Measurements from ENCODE around the gene HBE1. TPM values are rescaled to one million over a fixed set of nuclear protein-coding genes. Genes with fewer than 3 reads are reported as not detected.

HBE1 gene
- polyA plus RNA-seq, 3 donors from 2014 or later, result not detected

DNA sequence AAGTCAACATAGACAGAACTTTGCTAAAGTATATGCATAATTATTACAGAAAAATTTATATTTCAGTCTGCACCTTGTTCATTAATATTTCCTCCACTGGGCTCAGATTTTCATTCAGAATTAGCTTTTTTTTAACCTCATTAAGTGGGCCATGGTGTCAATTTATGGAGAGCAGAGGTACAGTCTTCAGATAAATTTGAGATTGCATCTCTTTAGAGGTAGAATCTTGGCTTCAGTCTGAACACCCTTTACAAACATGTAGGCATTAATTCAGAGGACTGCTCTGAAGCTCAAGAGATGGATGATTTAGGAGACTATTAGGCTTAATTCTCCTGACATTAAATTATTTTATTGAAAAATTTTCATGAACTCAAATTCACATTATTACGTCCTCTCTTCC lies 39.5 kb downstream of the HBE1 start:
- no peak overlapping the region for H3K27ac Mint-ChIP-seq
- H3K27me3 Mint-ChIP-seq (ENCODE audit: low read depth in 3 of 3), result no peaks in the 10 kb centered on the region
- no peaks in the 10 kb centered on the region for H3K36me3 Mint-ChIP-seq
- peaks cover 0 to 2% (median 0%) of the 10 kb centered on the region in 6 donors for H3K9me3 Mint-ChIP-seq
- no peak for DNase-seq
- H3K4me1 Mint-ChIP-seq, result peaks cover 0 to 1% of the 10 kb centered on the region in 2 donors
- no peak overlapping the region for H3K4me3 Mint-ChIP-seq

- Mint-ChIP-seq H3K9me3 (peaks cover 0 to 2% (median 0%) of the 10 kb centered on the region in 6 donors), H3K4me3 (no peak overlapping the region), H3K27me3 (ENCODE audit: low read depth in 3 of 3) (no peaks in the 10 kb centered on the region), H3K36me3 (no peaks in the 10 kb centered on the region), H3K4me1 (peaks cover 0 to 1% of the 10 kb centered on the region in 2 donors), H3K27ac (no peak overlapping the region)
- DNase-seq, result no peak
These were observed 39.9 kb downstream of the HBE1 start for GRCh38 chr11:5229796-5230195.

GRCh38 chr11:5229356-5229755 lies 40.4 kb downstream of the HBE1 start:
- Mint-ChIP-seq H3K27me3 (ENCODE audit: low read depth in 3 of 3) (no peaks in the 10 kb centered on the region), H3K9me3 (peaks cover 0 to 2% (median 0%) of the 10 kb centered on the region in 6 donors), H3K36me3 (no peaks in the 10 kb centered on the region), H3K4me3 (no peak overlapping the region), H3K4me1 (peaks cover 0 to under 1% of the 10 kb centered on the region in 2 donors), H3K27ac (no peak overlapping the region)
- no peak for DNase-seq

- Mint-ChIP-seq H3K27me3 (ENCODE audit: low read depth in 3 of 3) (no peaks in the 10 kb centered on the region), H3K9me3 (peaks cover 0 to 2% (median 0%) of the 10 kb centered on the region in 6 donors), H3K4me1 (no peaks in the 10 kb centered on the region), H3K27ac (no peak overlapping the region), H3K4me3 (no peak overlapping the region), H3K36me3 (no peaks in the 10 kb centered on the region)
- DNase-seq, result no peak
These were observed 41.6 kb downstream of the HBE1 start for GRCh38 chr11:5228124-5228523.

DNA sequence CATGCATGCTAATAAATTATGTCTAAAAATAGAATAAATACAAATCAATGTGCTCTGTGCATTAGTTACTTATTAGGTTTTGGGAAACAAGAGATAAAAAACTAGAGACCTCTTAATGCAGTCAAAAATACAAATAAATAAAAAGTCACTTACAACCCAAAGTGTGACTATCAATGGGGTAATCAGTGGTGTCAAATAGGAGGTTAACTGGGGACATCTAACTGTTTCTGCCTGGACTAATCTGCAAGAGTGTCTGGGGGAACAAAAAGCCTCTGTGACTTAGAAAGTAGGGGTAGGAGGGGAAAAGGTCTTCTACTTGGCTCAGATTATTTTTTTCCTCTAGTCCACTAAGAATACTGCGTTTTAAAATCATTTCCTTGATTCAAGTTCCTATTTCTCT lies 42.1 kb downstream of the HBE1 start:
- Mint-ChIP-seq H3K36me3 (no peaks in the 10 kb centered on the region), H3K27me3 (ENCODE audit: low read depth in 3 of 3) (no peaks in the 10 kb centered on the region), H3K27ac (no peak overlapping the region), H3K9me3 (peaks cover 0 to 2% (median 0%) of the 10 kb centered on the region in 6 donors), H3K4me1 (no peaks in the 10 kb centered on the region), H3K4me3 (no peak overlapping the region)
- no peak for DNase-seq

DNA sequence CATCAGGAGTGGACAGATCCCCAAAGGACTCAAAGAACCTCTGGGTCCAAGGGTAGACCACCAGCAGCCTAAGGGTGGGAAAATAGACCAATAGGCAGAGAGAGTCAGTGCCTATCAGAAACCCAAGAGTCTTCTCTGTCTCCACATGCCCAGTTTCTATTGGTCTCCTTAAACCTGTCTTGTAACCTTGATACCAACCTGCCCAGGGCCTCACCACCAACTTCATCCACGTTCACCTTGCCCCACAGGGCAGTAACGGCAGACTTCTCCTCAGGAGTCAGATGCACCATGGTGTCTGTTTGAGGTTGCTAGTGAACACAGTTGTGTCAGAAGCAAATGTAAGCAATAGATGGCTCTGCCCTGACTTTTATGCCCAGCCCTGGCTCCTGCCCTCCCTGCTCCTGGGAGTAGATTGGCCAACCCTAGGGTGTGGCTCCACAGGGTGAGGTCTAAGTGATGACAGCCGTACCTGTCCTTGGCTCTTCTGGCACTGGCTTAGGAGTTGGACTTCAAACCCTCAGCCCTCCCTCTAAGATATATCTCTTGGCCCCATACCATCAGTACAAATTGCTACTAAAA lies 42.9 kb downstream of the HBE1 start, which contains the start of gene HBB:
Gene HBB (minus strand): TSS at position 340 of the 579 bp plus-strand sequence. CDS start 50 bp downstream, at position 290.
- Mint-ChIP-seq H3K4me1 (no peaks in the 10 kb centered on the region), H3K4me3 (no peak within 1 kb of the TSS), H3K9me3 (peaks cover 0 to 4% (median 0%) of the 10 kb centered on the region in 6 donors), H3K27me3 (ENCODE audit: low read depth in 3 of 3) (no peaks in the 10 kb centered on the region), H3K36me3 (no peaks in the 10 kb centered on the region), H3K27ac (no peak within 1 kb of the TSS)
- no peak for DNase-seq

DNA sequence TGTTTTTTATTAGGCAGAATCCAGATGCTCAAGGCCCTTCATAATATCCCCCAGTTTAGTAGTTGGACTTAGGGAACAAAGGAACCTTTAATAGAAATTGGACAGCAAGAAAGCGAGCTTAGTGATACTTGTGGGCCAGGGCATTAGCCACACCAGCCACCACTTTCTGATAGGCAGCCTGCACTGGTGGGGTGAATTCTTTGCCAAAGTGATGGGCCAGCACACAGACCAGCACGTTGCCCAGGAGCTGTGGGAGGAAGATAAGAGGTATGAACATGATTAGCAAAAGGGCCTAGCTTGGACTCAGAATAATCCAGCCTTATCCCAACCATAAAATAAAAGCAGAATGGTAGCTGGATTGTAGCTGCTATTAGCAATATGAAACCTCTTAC lies 44.3 kb downstream of the HBE1 start:
- no peak overlapping the region for H3K4me3 Mint-ChIP-seq
- no peak for DNase-seq
- no peaks in the 10 kb centered on the region for H3K36me3 Mint-ChIP-seq
- peaks cover 0 to 6% (median 1%) of the 10 kb centered on the region in 6 donors for H3K9me3 Mint-ChIP-seq
- H3K27ac Mint-ChIP-seq, result no peak overlapping the region
- H3K4me1 Mint-ChIP-seq, result no peaks in the 10 kb centered on the region
- peaks cover 0 to 2% (median 0%) of the 10 kb centered on the region in 3 donors for H3K27me3 Mint-ChIP-seq (ENCODE audit: low read depth in 3 of 3)

DNA sequence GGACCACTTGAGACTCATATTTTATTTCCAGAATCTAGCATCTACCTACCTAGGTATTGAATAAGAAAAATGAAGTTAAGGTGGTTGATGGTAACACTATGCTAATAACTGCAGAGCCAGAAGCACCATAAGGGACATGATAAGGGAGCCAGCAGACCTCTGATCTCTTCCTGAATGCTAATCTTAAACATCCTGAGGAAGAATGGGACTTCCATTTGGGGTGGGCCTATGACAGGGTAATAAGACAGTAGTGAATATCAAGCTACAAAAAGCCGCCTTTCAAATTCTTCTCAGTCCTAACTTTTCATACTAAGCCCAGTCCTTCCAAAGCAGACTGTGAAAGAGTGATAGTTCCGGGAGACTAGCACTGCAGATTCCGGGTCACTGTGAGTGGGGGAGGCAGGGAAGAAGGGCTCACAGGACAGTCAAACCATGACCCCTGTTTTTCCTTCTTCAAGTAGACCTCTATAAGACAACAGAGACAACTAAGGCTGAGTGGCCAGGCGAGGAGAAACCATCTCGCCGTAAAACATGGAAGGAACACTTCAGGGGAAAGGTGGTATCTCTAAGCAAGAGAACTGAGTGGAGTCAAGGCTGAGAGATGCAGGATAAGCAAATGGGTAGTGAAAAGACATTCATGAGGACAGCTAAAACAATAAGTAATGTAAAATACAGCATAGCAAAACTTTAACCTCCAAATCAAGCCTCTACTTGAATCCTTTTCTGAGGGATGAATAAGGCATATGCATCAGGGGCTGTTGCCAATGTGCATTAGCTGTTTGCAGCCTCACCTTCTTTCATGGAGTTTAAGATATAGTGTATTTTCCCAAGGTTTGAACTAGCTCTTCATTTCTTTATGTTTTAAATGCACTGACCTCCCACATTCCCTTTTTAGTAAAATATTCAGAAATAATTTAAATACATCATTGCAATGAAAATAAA lies 44.9 kb downstream of the HBE1 start:
- Mint-ChIP-seq H3K27me3 (ENCODE audit: low read depth in 3 of 3) (peaks cover 0 to 2% (median 0%) of the 10 kb centered on the region in 3 donors), H3K4me1 (no peaks in the 10 kb centered on the region), H3K27ac (no peak overlapping the region), H3K9me3 (peaks cover 0 to 6% (median 1%) of the 10 kb centered on the region in 6 donors), H3K4me3 (no peak overlapping the region), H3K36me3 (no peaks in the 10 kb centered on the region)
- DNase-seq, result no peak

GRCh38 chr11:5223686-5224085 lies 46.1 kb downstream of the HBE1 start:
- peaks cover 0 to 2% (median 0%) of the 10 kb centered on the region in 3 donors for H3K27me3 Mint-ChIP-seq (ENCODE audit: low read depth in 3 of 3)
- no peak overlapping the region for H3K4me3 Mint-ChIP-seq
- H3K4me1 Mint-ChIP-seq, result no peaks in the 10 kb centered on the region
- DNase-seq, result no peak
- H3K27ac Mint-ChIP-seq, result no peak overlapping the region
- H3K36me3 Mint-ChIP-seq, result no peaks in the 10 kb centered on the region
- peaks cover 0 to 10% (median 4%) of the 10 kb centered on the region in 6 donors for H3K9me3 Mint-ChIP-seq

DNA sequence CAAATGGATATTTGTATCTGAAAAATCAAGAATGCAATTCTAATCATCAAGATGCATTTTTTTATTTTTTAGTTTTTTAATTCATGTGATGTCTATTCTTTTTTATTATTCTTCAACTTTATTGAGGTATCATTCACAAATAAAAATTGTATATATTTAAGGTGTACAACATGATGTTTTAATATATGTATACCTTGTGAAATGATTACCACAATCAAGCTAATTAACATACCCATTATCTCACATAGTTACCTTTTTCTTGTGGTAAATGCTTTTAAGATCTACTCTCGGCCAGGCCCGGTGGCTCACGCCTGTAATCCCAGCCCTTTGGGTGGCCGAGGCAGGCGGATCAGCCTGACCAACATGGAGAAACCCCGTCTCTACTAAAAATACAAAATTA lies 46.6 kb downstream of the HBE1 start:
- Mint-ChIP-seq H3K9me3 (peaks cover 0 to 10% (median 5%) of the 10 kb centered on the region in 6 donors), H3K4me1 (no peaks in the 10 kb centered on the region), H3K4me3 (no peak overlapping the region), H3K36me3 (no peaks in the 10 kb centered on the region), H3K27ac (no peak overlapping the region), H3K27me3 (ENCODE audit: low read depth in 3 of 3) (peaks cover 0 to 2% (median 0%) of the 10 kb centered on the region in 3 donors)
- DNase-seq, result no peak

Other genes with a start within 250 kb of the HBE1 start
- not detected for gene OR52J3, start 223.4 kb downstream of the HBE1 start, polyA plus RNA-seq
- not detected for gene OR52E2, start 210.3 kb downstream of the HBE1 start, polyA plus RNA-seq
- gene OR52E1, start 200.4 kb downstream of the HBE1 start, polyA plus RNA-seq, result not detected
- not detected for gene OR52A5, start 131.6 kb downstream of the HBE1 start, polyA plus RNA-seq
- not detected for gene OR52A1, start 115.2 kb downstream of the HBE1 start, polyA plus RNA-seq
- gene OR51V1, start 69.3 kb downstream of the HBE1 start, polyA plus RNA-seq, result not detected
- gene HBB, start 42.9 kb downstream of the HBE1 start, polyA plus RNA-seq, result 100 to 1,000 TPM; 155 to 747 (median 736) TPM
- 1 to 10 TPM in 1 of 3 donors, not detected in 2; 1.2 TPM for gene HBD, start 35.5 kb downstream of the HBE1 start, polyA plus RNA-seq
- not detected for gene HBG1, start 20.1 kb downstream of the HBE1 start, polyA plus RNA-seq
- 1 to 10 TPM in 1 of 3 donors, not detected in 2; 1.9 TPM for gene HBG2, start 15.2 kb downstream of the HBE1 start, polyA plus RNA-seq
- not detected for gene OR51B4, start 32.0 kb upstream of the HBE1 start, polyA plus RNA-seq
- not detected for gene OR51B2, start 54.4 kb upstream of the HBE1 start, polyA plus RNA-seq
- not detected for gene OR51B5, start 73.6 kb upstream of the HBE1 start, polyA plus RNA-seq
- not detected for gene OR51B6, start 81.6 kb upstream of the HBE1 start, polyA plus RNA-seq
- not detected for gene OR51M1, start 113.9 kb upstream of the HBE1 start, polyA plus RNA-seq
- not detected for gene OR51Q1, start 152.2 kb upstream of the HBE1 start, polyA plus RNA-seq
- not detected for gene OR51I1, start 171.6 kb upstream of the HBE1 start, polyA plus RNA-seq
- gene OR51I2, start 179.4 kb upstream of the HBE1 start, polyA plus RNA-seq, result not detected
- not detected for gene OR52D1, start 218.7 kb upstream of the HBE1 start, polyA plus RNA-seq
- not detected for gene UBQLN3, start 240.0 kb upstream of the HBE1 start, polyA plus RNA-seq
- gene UBQLNL, start 246.8 kb upstream of the HBE1 start, polyA plus RNA-seq, result not detected

Data from immature natural killer cell (primary cell).